ENCODE measurements around the gene NUDT17. TPM values are rescaled to one million over a fixed set of nuclear protein-coding genes. Genes with fewer than 3 reads are reported as not detected.
A peak's percentile ranks its signal among the peaks of the same experiment; 100 is the strongest.
"Not testable (repeated sequence)": the region's sequence is repeated elsewhere in the genome, so short reads cannot be mapped to it uniquely, and the experiment has no call there.

Gene NUDT17
- total RNA-seq, 2 experiments from 2014 or later, result 2.7 to 3.4 TPM

GRCh38 chr1:145824499-145824842 is 21.0 kb upstream of the NUDT17 start:
- Mint-ChIP-seq H3K36me3 (ENCODE audit: low read depth) (peaks cover 39% of the 10 kb centered on the region), H3K4me1 (peaks cover 35% of the 10 kb centered on the region), H3K27me3 (no peaks in the 10 kb centered on the region), H3K27ac (peak overlapping the region; percentile 95), H3K4me3 (peak overlapping the region; percentile 96), H3K9me3 (no peaks in the 10 kb centered on the region)
- DNase-seq, result no peak
- POLR2A ChIA-PET, result no interaction called here
- CTCF ChIA-PET, result interaction anchor here (0.9 to 4.2 kb wide), 5 partner anchors 10 to 197 kb away, joined by 3 to 24 read pairs (median 5); partner anchors contain the start of genes HJV and NUDT17

GRCh38 chr1:145826030-145826429 is 19.4 kb upstream of the NUDT17 start:
- no peak overlapping the region for H3K27ac Mint-ChIP-seq
- peak overlapping the region; percentile 96 for H3K4me3 Mint-ChIP-seq
- peaks cover 35% of the 10 kb centered on the region for H3K4me1 Mint-ChIP-seq
- no peak for DNase-seq
- ChIA-PET POLR2A (interaction anchor here (0.6 kb wide), 1 partner anchor 154 kb away, joined by 3 read pairs; no protein-coding TSS in a partner anchor), CTCF (interaction anchor here (1.0 to 4.2 kb wide), 4 partner anchors 9 to 34 kb away, joined by 3 to 24 read pairs (median 6); partner anchors contain the start of gene NUDT17)
- no peaks in the 10 kb centered on the region for H3K27me3 Mint-ChIP-seq
- H3K9me3 Mint-ChIP-seq, result no peaks in the 10 kb centered on the region
- H3K36me3 Mint-ChIP-seq (ENCODE audit: low read depth), result peaks cover 52% of the 10 kb centered on the region

- POLR2A ChIA-PET, result interaction anchor here (0.7 kb wide), 1 partner anchor 152 kb away, joined by 17 read pairs; no protein-coding TSS in a partner anchor
- Mint-ChIP-seq H3K4me3 (no peak overlapping the region), H3K4me1 (peaks cover 34% of the 10 kb centered on the region), H3K27ac (no peak overlapping the region), H3K27me3 (no peaks in the 10 kb centered on the region), H3K36me3 (ENCODE audit: low read depth) (peaks cover 66% of the 10 kb centered on the region), H3K9me3 (no peaks in the 10 kb centered on the region)
- DNase-seq, result no peak
- CTCF ChIA-PET, result interaction anchor here (0.6 to 2.0 kb wide), 4 partner anchors 16 to 36 kb away, joined by 3 to 14 read pairs (median 4); partner anchors contain the start of gene NUDT17
These were observed 17.5 kb upstream of the NUDT17 start for GRCh38 chr1:145827966-145828365.

- H3K4me3 Mint-ChIP-seq, result no peak overlapping the region
- peaks cover 71% of the 10 kb centered on the region for H3K36me3 Mint-ChIP-seq (ENCODE audit: low read depth)
- no peak for DNase-seq
- ChIA-PET POLR2A (interaction anchor here (0.7 kb wide), 1 partner anchor 151 kb away, joined by 17 read pairs; no protein-coding TSS in a partner anchor), CTCF (interaction anchor here (0.6 to 2.0 kb wide), 6 partner anchors 12 to 35 kb away, joined by 3 to 14 read pairs (median 3); partner anchors contain the start of gene NUDT17)
- H3K27ac Mint-ChIP-seq, result no peak overlapping the region
- peaks cover 34% of the 10 kb centered on the region for H3K4me1 Mint-ChIP-seq
- no peaks in the 10 kb centered on the region for H3K27me3 Mint-ChIP-seq
- H3K9me3 Mint-ChIP-seq, result no peaks in the 10 kb centered on the region
These were observed 16.9 kb upstream of the NUDT17 start for GRCh38 chr1:145828367-145829026.

GRCh38 chr1:145830810-145831209 is 14.6 kb upstream of the NUDT17 start:
- H3K27ac Mint-ChIP-seq, H3K4me3 Mint-ChIP-seq, POLR2A ChIA-PET, H3K9me3 Mint-ChIP-seq, H3K27me3 Mint-ChIP-seq, DNase-seq: not testable (repeated sequence)
- peaks cover 23% of the 10 kb centered on the region for H3K4me1 Mint-ChIP-seq
- CTCF ChIA-PET, result interaction anchor here (0.6 to 3.1 kb wide), 4 partner anchors 12 to 142 kb away, joined by 3 to 24 read pairs (median 4); partner anchors contain the start of genes ANKRD35 and NUDT17
- H3K36me3 Mint-ChIP-seq (ENCODE audit: low read depth), result peaks cover 69% of the 10 kb centered on the region

GRCh38 chr1:145837656-145838055 is 7.8 kb upstream of the NUDT17 start:
- Mint-ChIP-seq H3K4me1 (no peaks in the 10 kb centered on the region), H3K4me3 (no peak overlapping the region), H3K9me3 (no peaks in the 10 kb centered on the region), H3K36me3 (ENCODE audit: low read depth) (peaks cover 60% of the 10 kb centered on the region), H3K27ac (no peak overlapping the region), H3K27me3 (no peaks in the 10 kb centered on the region)
- CTCF ChIA-PET, result interaction anchor here (0.8 kb wide), 1 partner anchor 9 kb away, joined by 3 read pairs; no protein-coding TSS in a partner anchor
- POLR2A ChIA-PET, result no interaction called here
- DNase-seq, result no peak

GRCh38 chr1:145843031-145843430 is 2.4 kb upstream of the NUDT17 start:
- peaks cover 33% of the 10 kb centered on the region for H3K36me3 Mint-ChIP-seq (ENCODE audit: low read depth)
- POLR2A ChIA-PET, result no interaction called here
- H3K4me1 Mint-ChIP-seq, result peaks cover 8% of the 10 kb centered on the region
- no peaks in the 10 kb centered on the region for H3K9me3 Mint-ChIP-seq
- no peak overlapping the region for H3K4me3 Mint-ChIP-seq
- no peaks in the 10 kb centered on the region for H3K27me3 Mint-ChIP-seq
- CTCF ChIA-PET, result interaction anchor here (0.6 to 1.0 kb wide), 3 partner anchors 12 to 16 kb away, joined by 3 to 7 read pairs (median 3); partner anchors contain the start of gene PIAS3
- DNase-seq, result no peak
- H3K27ac Mint-ChIP-seq, result no peak overlapping the region

- Mint-ChIP-seq H3K27ac (no peak overlapping the region), H3K4me1 (peaks cover 9% of the 10 kb centered on the region), H3K4me3 (no peak overlapping the region), H3K9me3 (no peaks in the 10 kb centered on the region), H3K36me3 (ENCODE audit: low read depth) (peaks cover 25% of the 10 kb centered on the region), H3K27me3 (no peaks in the 10 kb centered on the region)
- POLR2A ChIA-PET, result interaction anchor here (0.7 kb wide), 1 partner anchor 72 kb away, joined by 3 read pairs; no protein-coding TSS in a partner anchor
- no peak for DNase-seq
- CTCF ChIA-PET, result interaction anchor here (0.7 to 7.3 kb wide), 36 partner anchors 10 to 194 kb away, joined by 3 to 141 read pairs (median 6); partner anchors contain the start of genes ANKRD34A, ANKRD35, PEX11B and PIAS3
These were observed 301 bp upstream of the NUDT17 start for GRCh38 chr1:145845144-145845513.

GRCh38 chr1:145846201-145846612 is 777 bp downstream of the NUDT17 start:
- H3K27me3 Mint-ChIP-seq, result no peaks in the 10 kb centered on the region
- H3K36me3 Mint-ChIP-seq (ENCODE audit: low read depth), result peaks cover 24% of the 10 kb centered on the region
- no peak overlapping the region for H3K4me3 Mint-ChIP-seq
- DNase-seq, result peak; percentile 45
- POLR2A ChIA-PET, result no interaction called here
- CTCF ChIA-PET, result interaction anchor here (0.6 to 7.3 kb wide), 27 partner anchors 8 to 171 kb away, joined by 3 to 141 read pairs (median 7); partner anchors contain the start of genes ANKRD34A, ANKRD35, LIX1L and PIAS3
- H3K27ac Mint-ChIP-seq, result no peak overlapping the region
- no peaks in the 10 kb centered on the region for H3K9me3 Mint-ChIP-seq
- H3K4me1 Mint-ChIP-seq, result peaks cover 11% of the 10 kb centered on the region

GRCh38 chr1:145847827-145848226 is 2.4 kb downstream of the NUDT17 start:
- H3K4me1 Mint-ChIP-seq, result peaks cover 11% of the 10 kb centered on the region
- DNase-seq, result no peak
- peaks cover 15% of the 10 kb centered on the region for H3K36me3 Mint-ChIP-seq (ENCODE audit: low read depth)
- ChIA-PET POLR2A (no interaction called here), CTCF (interaction anchor here (1.2 to 7.3 kb wide), 8 partner anchors 10 to 162 kb away, joined by 3 to 141 read pairs (median 6); partner anchors contain the start of genes ANKRD34A, PIAS3 and POLR3GL)
- no peak overlapping the region for H3K27ac Mint-ChIP-seq
- H3K9me3 Mint-ChIP-seq, result no peaks in the 10 kb centered on the region
- H3K27me3 Mint-ChIP-seq, result no peaks in the 10 kb centered on the region
- H3K4me3 Mint-ChIP-seq, result no peak overlapping the region

GRCh38 chr1:145849356-145850160 is 4.1 kb downstream of the NUDT17 start:
- ChIA-PET CTCF (interaction anchor here (0.8 to 7.3 kb wide), 7 partner anchors 9 to 58 kb away, joined by 3 to 141 read pairs (median 3); partner anchors contain the start of genes PIAS3, POLR3C and RNF115), POLR2A (interaction anchor here (0.6 to 1.4 kb wide), 2 partner anchors 10 to 15 kb away, joined by 4 to 5 read pairs; partner anchors contain the start of gene PIAS3)
- Mint-ChIP-seq H3K36me3 (ENCODE audit: low read depth) (peaks cover 21% of the 10 kb centered on the region), H3K4me1 (peaks cover 11% of the 10 kb centered on the region), H3K4me3 (no peak overlapping the region), H3K9me3 (no peaks in the 10 kb centered on the region), H3K27ac (no peak overlapping the region), H3K27me3 (no peaks in the 10 kb centered on the region)
- no peak for DNase-seq

GRCh38 chr1:145855426-145855948 is 10.1 kb downstream of the NUDT17 start:
- no peak overlapping the region for H3K27ac Mint-ChIP-seq
- H3K4me3 Mint-ChIP-seq, result no peak overlapping the region
- H3K27me3 Mint-ChIP-seq, result no peaks in the 10 kb centered on the region
- ChIA-PET POLR2A (no interaction called here), CTCF (interaction anchor here (8.4 kb wide), 1 partner anchor 8 kb away, joined by 141 read pairs; the partner anchor contains the start of gene NUDT17)
- no peak for DNase-seq
- peaks cover 24% of the 10 kb centered on the region for H3K4me1 Mint-ChIP-seq
- H3K36me3 Mint-ChIP-seq (ENCODE audit: low read depth), result peaks cover 27% of the 10 kb centered on the region
- H3K9me3 Mint-ChIP-seq, result no peaks in the 10 kb centered on the region

Data from activated CD4-positive, alpha-beta T cell treated with anti-CD3 and anti-CD28 coated beads, Interleukin-2, amount 10 ng/mL, durations not matched to agents 7 days and 5 days (primary cell).